Measurements from ENCODE around the gene POLG2. TPM values are rescaled to one million over a fixed set of nuclear protein-coding genes. Genes with fewer than 3 reads are reported as not detected.
A peak's percentile ranks its signal among the peaks of the same experiment; 100 is the strongest.

The POLG2 gene
- total and polyA plus RNA-seq, 9 of the 15 experiments (the other 6 are each of a cell fraction or from before 2014, with no cell fraction given) = 13.4 to 44.8 (median 37.0) TPM

DNA sequence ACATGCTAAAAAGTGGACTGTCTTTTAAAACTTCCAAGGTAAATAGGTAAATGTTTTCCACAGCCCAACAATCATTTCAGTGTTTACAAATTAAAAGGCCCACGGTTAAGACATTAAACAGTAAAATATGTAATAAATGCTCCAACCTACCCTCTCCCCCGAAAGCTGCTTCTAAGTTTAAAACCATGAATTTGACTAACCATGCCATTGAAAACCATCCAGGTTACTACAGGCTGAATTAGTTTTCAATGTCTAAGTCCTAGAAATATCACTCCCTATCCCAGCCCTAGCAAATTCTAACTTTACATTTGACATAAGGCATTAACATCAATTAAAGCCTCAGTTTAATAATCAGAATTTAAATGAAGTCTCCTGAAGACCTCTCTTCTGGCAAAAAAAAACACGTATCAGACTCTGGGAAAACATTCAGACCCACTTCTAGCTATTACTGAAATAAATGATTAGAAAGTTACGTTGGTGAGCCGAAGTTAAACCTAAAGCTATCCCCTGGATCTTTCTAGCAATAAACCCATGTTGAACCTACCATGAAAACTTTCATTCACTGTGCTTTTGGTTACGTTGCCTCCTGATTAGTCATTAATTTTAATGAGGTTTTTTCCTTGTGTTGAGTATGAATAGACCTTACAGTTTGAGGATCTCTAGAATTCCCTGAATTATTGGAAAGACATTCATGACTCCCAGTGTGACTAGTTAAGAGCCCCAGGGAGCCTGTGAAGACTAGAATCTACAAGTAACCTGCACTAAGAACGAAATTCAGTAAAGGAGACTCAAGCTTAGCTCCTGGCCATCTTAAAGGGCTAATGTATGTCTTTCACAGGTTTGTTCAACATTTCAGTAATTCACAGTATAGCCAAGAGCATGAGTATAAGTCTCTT is 1.7 kb upstream of the POLG2 start (continued):
- TF ChIP-seq MAZ (CRISPR knock-in tag; conservative IDR thresholded peaks at IDR 0.05 in 1 of 2, IDR thresholded peaks at IDR 0.05 in 1 of 2) (no peak), KLF10 (CRISPR knock-in tag; IDR thresholded peaks at IDR 0.05) (no peak), RNF2 (IDR thresholded peaks at IDR 0.05) (no peak), SETDB1 (IDR thresholded peaks at IDR 0.05; ENCODE audit: low read length) (no peak), CXXC5 (CRISPR knock-in tag; IDR thresholded peaks at IDR 0.05) (no peak), EGR1 (conservative IDR thresholded peaks at IDR 0.05) (no peak), MEF2A (IDR thresholded peaks at IDR 0.05; ENCODE audit: control insufficient read depth, low read depth, low read length) (no peak), ILK (tag; IDR thresholded peaks at IDR 0.05; ENCODE audit: borderline replicate concordance, low read depth) (no peak), RBM14 (IDR thresholded peaks at IDR 0.05; ENCODE audit: borderline replicate concordance, insufficient read depth, low read depth, low read length) (no peak), SUPT5H (IDR thresholded peaks at IDR 0.05) (peak; percentile 72), MLX (CRISPR knock-in tag; conservative IDR thresholded peaks at IDR 0.05) (no peak), POLR3G (IDR thresholded peaks at IDR 0.05; ENCODE audit: extremely low read depth, insufficient read length, insufficient replicate concordance) (no peak), DMBX1 (CRISPR knock-in tag; IDR thresholded peaks at IDR 0.05; ENCODE audit: borderline replicate concordance) (no peak), ATF6 (CRISPR knock-in tag; IDR thresholded peaks at IDR 0.05) (no peak), TEAD1 (CRISPR knock-in tag; IDR thresholded peaks at IDR 0.05) (peak in 1 of 2 experiments; percentile 40; a peak in 2 of 4 replicates), ZNF444 (CRISPR knock-in tag; IDR thresholded peaks at IDR 0.05) (no peak), MCM7 (IDR thresholded peaks at IDR 0.05) (no peak), GATA2 (CRISPR knock-in tag; IDR thresholded peaks at IDR 0.05) (no peak), MYC (IDR thresholded peaks at IDR 0.05; ENCODE audit: low read depth, low read length) (no peak), MYC (CRISPR knock-in tag; IDR thresholded peaks at IDR 0.05; ENCODE audit: borderline replicate concordance, low read depth) (no peak), CBX1 (IDR thresholded peaks at IDR 0.05; ENCODE audit: low read depth) (no peak), PRPF4 (IDR thresholded peaks at IDR 0.05; ENCODE audit: insufficient read depth, low read depth, low read length, poor library complexity, severe bottlenecking) (no peak), LARP7 (IDR thresholded peaks at IDR 0.05) (no peak), RAD21 (CRISPR knock-in tag; conservative IDR thresholded peaks at IDR 0.05 in 1 of 2, IDR thresholded peaks at IDR 0.05 in 1 of 2) (no peak), TRIM24 (IDR thresholded peaks at IDR 0.05) (no peak), TCFL5 (CRISPR knock-in tag; conservative IDR thresholded peaks at IDR 0.05) (no peak), ARNT (IDR thresholded peaks at IDR 0.05) (no peak), TARDBP (IDR thresholded peaks at IDR 0.05) (no peak), MAFK (IDR thresholded peaks at IDR 0.05; ENCODE audit: low read length) (no peak)
